Testis (tissue), 2 donors: ENCODE measurements around the gene FAM81A.

Source experiments
- CTCF ChIP-seq, 3 experiments: fragments of 450-650 bp in 2 of 3; fragments of 200-600 bp in 1 of 3; sonication (generic) in 1 of 3; IDR thresholded peaks; one replicate each; pipeline ENCODE4 v1.5.1; 2016 to 2019; ENCODE audit warnings: antibody characterized with exemption in 3 of 3, mild to moderate bottlenecking in 2 of 3, moderate library complexity in 1 of 3
- POLR2A ChIP-seq: fragments of 450-650 bp; IDR thresholded peaks from one replicate; pipeline ENCODE4 v1.6.1; 2017; ENCODE audit warnings: antibody characterized with exemption, mild to moderate bottlenecking, moderate library complexity

GRCh38 chr15:59420108-59420507 is 17.9 kb upstream of the FAM81A start:
- TF ChIP-seq CTCF (IDR thresholded peaks at IDR 0.05) (no peak), POLR2A (no peak)
